ENCODE results near the gene SRP68.

Gene SRP68

GRCh38 chr17:76072148-76072858 is at the start of gene SRP68:
SRP68 (minus strand) TSS chr17:76072517; CDS start chr17:76072491, 26 bp downstream.
- DNase-seq, result peak; percentile 50 to 74 (median 64)

GRCh38 chr17:76121932-76122430 is 49.7 kb upstream of the SRP68 start:
- no peak for DNase-seq

GRCh38 chr17:76120658-76121008 is 48.3 kb upstream of the SRP68 start:
- DNase-seq, result no peak

GRCh38 chr17:76119409-76120371 is 47.4 kb upstream of the SRP68 start:
- DNase-seq, result no peak

GRCh38 chr17:76115138-76115754 is 42.9 kb upstream of the SRP68 start:
- DNase-seq, result no peak

GRCh38 chr17:76111956-76112355 is 39.6 kb upstream of the SRP68 start:
- DNase-seq, result no peak

GRCh38 chr17:76107509-76107908 is 35.2 kb upstream of the SRP68 start:
- no peak for DNase-seq

- no peak for DNase-seq
These were observed 34.4 kb upstream of the SRP68 start for GRCh38 chr17:76106703-76107102.

GRCh38 chr17:76104896-76105231 is 32.5 kb upstream of the SRP68 start:
- DNase-seq, result no peak

GRCh38 chr17:76104140-76104895 is 32.0 kb upstream of the SRP68 start:
- no peak for DNase-seq

- peak; percentile 80 to 91 (median 86) for DNase-seq
These were observed 31.2 kb upstream of the SRP68 start, which contains the start of gene EXOC7 for GRCh38 chr17:76103274-76104139. EXOC7 (minus strand) TSS chr17:76103787; CDS start chr17:76103692, 95 bp downstream.

- no peak for DNase-seq
These were observed 30.6 kb upstream of the SRP68 start for GRCh38 chr17:76102944-76103273.

- DNase-seq, result no peak
These were observed 25.5 kb upstream of the SRP68 start for GRCh38 chr17:76097716-76098295.

- no peak for DNase-seq
These were observed 23.6 kb upstream of the SRP68 start for GRCh38 chr17:76095943-76096342.

GRCh38 chr17:76094046-76094445 is 21.7 kb upstream of the SRP68 start:
- no peak for DNase-seq

- DNase-seq, result no peak
These were observed 20.5 kb upstream of the SRP68 start for GRCh38 chr17:76092526-76093413.

GRCh38 chr17:76091526-76092286 is 19.4 kb upstream of the SRP68 start:
- DNase-seq, result peak in 1 of 4 experiments; percentile 22

GRCh38 chr17:76090517-76091129 is 18.3 kb upstream of the SRP68 start:
- no peak for DNase-seq

Data from activated naive CD4-positive, alpha-beta T cell (primary cell).